Heart left ventricle (tissue), 13 donors: ENCODE results near the gene ZFPM1.

Experiments
- CTCF ChIP-seq, 12 donors: fragments of 200-600 bp; sonication (generic) in 4 of 12; IDR thresholded peaks; one replicate each; pipeline versions ENCODE4 v1.5.0 to v1.8.0; 2018 to 2022; ENCODE audit warnings: antibody characterized with exemption in 12 of 12, mild to moderate bottlenecking in 5 of 12
- POLR2A ChIP-seq, 2 donors: fragments of 450-650 bp; IDR thresholded peaks; one replicate each; pipeline ENCODE4 v1.6.1; 2017; ENCODE audit warnings: antibody characterized with exemption in 2 of 2, mild to moderate bottlenecking in 2 of 2, moderate library complexity in 2 of 2
- donor health status: ischemic (EF 13 %, LVEDD 7.1; RV severe dilation, severe dysfunction).
- donor health status: DM: no; HTN: yes; CAD: no.
- donor health status: DM: no; HTN: no; CAD: no.
- donor health status: ischemic (EF 25% LVEDD 6.9; RV normal size, moderate dysfunction).
- donor health status: ischemic (EF 25% LVEDD 5.7; RV mildly dilated, moderate dysfunction).
- donor health status: ischemic (EF 35%, LVEDD 5.7; RV mildly dilated, moderate dysfunction).
- donor health status: nonischemic (EF 11% LVEDD 7.7; RV severe dilation, severe dysfunction).
- donor health status: DM: yes; HTN: yes; CAD: no.
- donor health status: PGD.
- donor health status: ischemic (EF 29% LVEDD 5.4; RV normal size, mild dysfunction).
- donor health status: nonischemic (EF 23%, LVEDD 6.1; RV moderate dilation, normal function).

- TF ChIP-seq CTCF (IDR thresholded peaks at IDR 0.05) (no peak), POLR2A (IDR thresholded peaks at IDR 0.05) (no peak)
Observed at GRCh38 chr16:88495268-88495772, 42.2 kb downstream of the ZFPM1 start.
